ENCODE results near the gene PAK4.

- TF ChIP-seq, protein P1, sequence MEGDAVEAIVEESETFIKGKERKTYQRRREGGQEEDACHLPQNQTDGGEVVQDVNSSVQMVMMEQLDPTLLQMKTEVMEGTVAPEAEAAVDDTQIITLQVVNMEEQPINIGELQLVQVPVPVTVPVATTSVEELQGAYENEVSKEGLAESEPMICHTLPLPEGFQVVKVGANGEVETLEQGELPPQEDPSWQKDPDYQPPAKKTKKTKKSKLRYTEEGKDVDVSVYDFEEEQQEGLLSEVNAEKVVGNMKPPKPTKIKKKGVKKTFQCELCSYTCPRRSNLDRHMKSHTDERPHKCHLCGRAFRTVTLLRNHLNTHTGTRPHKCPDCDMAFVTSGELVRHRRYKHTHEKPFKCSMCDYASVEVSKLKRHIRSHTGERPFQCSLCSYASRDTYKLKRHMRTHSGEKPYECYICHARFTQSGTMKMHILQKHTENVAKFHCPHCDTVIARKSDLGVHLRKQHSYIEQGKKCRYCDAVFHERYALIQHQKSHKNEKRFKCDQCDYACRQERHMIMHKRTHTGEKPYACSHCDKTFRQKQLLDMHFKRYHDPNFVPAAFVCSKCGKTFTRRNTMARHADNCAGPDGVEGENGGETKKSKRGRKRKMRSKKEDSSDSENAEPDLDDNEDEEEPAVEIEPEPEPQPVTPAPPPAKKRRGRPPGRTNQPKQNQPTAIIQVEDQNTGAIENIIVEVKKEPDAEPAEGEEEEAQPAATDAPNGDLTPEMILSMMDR (conservative IDR thresholded peaks at IDR 0.05; ENCODE audit: low read depth, low read length) = no peak
- no peak for TF ChIP-seq EZH2 (IDR thresholded peaks at IDR 0.05; ENCODE audit: borderline replicate concordance, low read depth, low read length, poor library complexity, severe bottlenecking)
These were observed 49.3 kb downstream of the PAK4 start for GRCh38 chr19:39174558-39175544.

Data from A673 (cell line).